GM19324 (cell line): ENCODE results near the gene KCNJ11.

Experiments used
- ATAC-seq: cut with Tn5 transposase; IDR thresholded peaks from one replicate; pipeline ENCODE4 v1.9.1; 2021; ENCODE audit warnings: mild to moderate bottlenecking, moderate library complexity; ENCODE audit not compliant: unreplicated experiment, low FRiP score

KCNJ11 gene

GRCh38 chr11:17393472-17393871, 5.0 kb upstream of the KCNJ11 start:
- no peak for ATAC-seq

- no peak for ATAC-seq
These were observed 4.4 kb upstream of the KCNJ11 start for GRCh38 chr11:17392872-17393271.

GRCh38 chr11:17391493-17392355, 3.3 kb upstream of the KCNJ11 start:
- no peak for ATAC-seq

GRCh38 chr11:17389957-17390649, 1.6 kb upstream of the KCNJ11 start:
- no peak for ATAC-seq

- ATAC-seq: peak; percentile 68
These were observed 925 bp upstream of the KCNJ11 start for GRCh38 chr11:17389211-17389956.

- no peak for ATAC-seq
These were observed 648 bp downstream of the KCNJ11 start for GRCh38 chr11:17387811-17388210.

GRCh38 chr11:17387254-17387653, 1.2 kb downstream of the KCNJ11 start:
- ATAC-seq: no peak

- ATAC-seq: no peak
These were observed 2.0 kb downstream of the KCNJ11 start for GRCh38 chr11:17386331-17387084.

GRCh38 chr11:17385926-17386325, 2.5 kb downstream of the KCNJ11 start:
- no peak for ATAC-seq

- no peak for ATAC-seq
These were observed 3.0 kb downstream of the KCNJ11 start for GRCh38 chr11:17385492-17385891.

GRCh38 chr11:17384002-17384511, 4.4 kb downstream of the KCNJ11 start:
- no peak for ATAC-seq

- no peak for ATAC-seq
These were observed 5.0 kb downstream of the KCNJ11 start for GRCh38 chr11:17383461-17383860.

GRCh38 chr11:17382046-17382728, 6.3 kb downstream of the KCNJ11 start:
- no peak for ATAC-seq

- ATAC-seq: no peak
These were observed 7.3 kb downstream of the KCNJ11 start for GRCh38 chr11:17381156-17381555.

- no peak for ATAC-seq
These were observed 8.9 kb downstream of the KCNJ11 start for GRCh38 chr11:17379383-17380180.

GRCh38 chr11:17378655-17379054, 9.8 kb downstream of the KCNJ11 start:
- no peak for ATAC-seq

- no peak for ATAC-seq
These were observed 12.0 kb downstream of the KCNJ11 start for GRCh38 chr11:17376493-17376892.

GRCh38 chr11:17375547-17375946, 12.9 kb downstream of the KCNJ11 start:
- ATAC-seq: no peak

- no peak for ATAC-seq
These were observed 16.8 kb downstream of the KCNJ11 start for GRCh38 chr11:17371614-17372013.
